Heart right ventricle (tissue), 16 donors: ENCODE results near the gene ZNF366. TPM values are rescaled to one million over a fixed set of nuclear protein-coding genes. Genes with fewer than 3 reads are reported as not detected.

Experiments
- ATAC-seq, 8 donors: fragments of 200-7000 bp; cut with Tn5 transposase; one replicate each; pipeline ENCODE4 v1.9.1; 2020; ENCODE audit warnings: mild to moderate bottlenecking in 8 of 8, moderate library complexity in 8 of 8, moderate number of reproducible peaks in 1 of 8
- DNase-seq, 2 donors: peaks; one replicate each; pipeline ENCODE4 v3.0.0-alpha.2; 2020
- H3K27ac ChIP-seq, 10 donors: fragments of 200-600 bp; sonication (generic) in 2 of 10; one replicate each; pipeline versions ENCODE4 v1.5.0 to v1.8.0; 2020 to 2022; ENCODE audit warnings: mild to moderate bottlenecking in 3 of 10
- H3K27me3 ChIP-seq, 7 donors: fragments of 200-600 bp; one replicate each; pipeline ENCODE4 v1.8.0; 2021 to 2022; ENCODE audit warnings: mild to moderate bottlenecking in 2 of 7
- H3K36me3 ChIP-seq, 9 donors: fragments of 200-600 bp; sonication (generic) in 1 of 9; one replicate each; pipeline versions ENCODE4 v1.5.0 to v1.8.0; 2020 to 2022; ENCODE audit warnings: mild to moderate bottlenecking in 2 of 9
- H3K4me1 ChIP-seq, 9 donors: fragments of 200-600 bp; sonication (generic) in 1 of 9; one replicate each; pipeline versions ENCODE4 v1.5.0 to v1.8.0; 2020 to 2022; ENCODE audit warnings: mild to moderate bottlenecking in 4 of 9
- H3K4me3 ChIP-seq, 10 donors: fragments of 200-600 bp; sonication (generic) in 2 of 10; one replicate each; pipeline versions ENCODE4 v1.5.0 to v1.8.0; 2020 to 2022; ENCODE audit warnings: mild to moderate bottlenecking in 7 of 10, moderate library complexity in 2 of 10
- H3K9me3 ChIP-seq, 11 donors: fragments of 200-600 bp in 10 of 11; sonication (generic) in 2 of 11; one replicate each; pipeline versions ENCODE4 v1.5.0 to v1.8.0; 2013 to 2022; ENCODE audit warnings: mild to moderate bottlenecking in 2 of 11, control low read depth in 1 of 11, moderate library complexity in 1 of 11
- CTCF ChIP-seq, 9 donors: fragments of 200-600 bp; sonication (generic) in 2 of 9; IDR thresholded peaks; one replicate each; pipeline versions ENCODE4 v1.5.0 to v1.8.0; 2021 to 2022; ENCODE audit warnings: antibody characterized with exemption in 9 of 9, mild to moderate bottlenecking in 5 of 9, moderate library complexity in 1 of 9
- WGBS, 2 donors: extraction: QIAGEN DNeasy Blood & Tissue Kit; methylation state at CpG; one replicate each; pipeline ENCODE4 v1.1.7; 2013; ENCODE audit warnings: inconsistent platforms in 1 of 2; 5-methylcytosine and 5-hydroxymethylcytosine counted together
- intact Hi-C, 10 donors: fragments of 100-400 bp; cut with DNase I; formaldehyde crosslinking; loops; one replicate each; pipeline versions ENCODE4 v1.11.1 to v1.14.2; 2022
- polyA plus RNA-seq, 2 donors: library from polyadenylated mRNA; stranded (reverse); fragments of 200-250 nt; gene quantifications; one replicate each; pipeline ENCODE4 v1.2.3, GENCODE V29; 2013
- total RNA-seq, 10 donors: library from RNA; stranded (reverse); fragmentation: NEBNext Ultra II Directional in 3 of 10; extraction: Animal tissue kit (Norgen Biotek cat#: 25700) in 3 of 10; gene quantifications; one replicate each; pipeline versions ENCODE4 v1.2.1 to v1.2.4, GENCODE V29; 2021 to 2023
- donor health status: Arrhythmogenic right ventricular cardiomyopathy.
- donor health status: ischemic (EF 13 %, LVEDD 7.1; RV severe dilation, severe dysfunction).
- donor health status: healthy with polysubstance abuse.
- donor health status: DM: no; HTN: yes; CAD: no.
- donor health status: DM: no; HTN: no; CAD: no.
- donor health status: ischemic (EF 25% LVEDD 6.9; RV normal size, moderate dysfunction).
- donor health status: ischemic (EF 25% LVEDD 5.7; RV mildly dilated, moderate dysfunction).
- donor health status: healthy.
- donor health status: DM: yes; HTN: yes; CAD: no.
- donor health status: Ischemic cardiomyopathy.
- donor health status: ischemic (EF 35%, LVEDD 5.7; RV mildly dilated, moderate dysfunction).
- donor health status: nonischemic (EF 11% LVEDD 7.7; RV severe dilation, severe dysfunction).
- donor health status: DM: yes; HTN: yes; CAD: no.
- donor health status: PGD.
- donor health status: ischemic (EF 29% LVEDD 5.4; RV normal size, mild dysfunction).
- donor health status: nonischemic (EF 23%, LVEDD 6.1; RV moderate dilation, normal function).

Gene ZNF366
- total and polyA plus RNA-seq, 12 donors, result 1.7 to 10.5 (median 5.2) TPM

DNA sequence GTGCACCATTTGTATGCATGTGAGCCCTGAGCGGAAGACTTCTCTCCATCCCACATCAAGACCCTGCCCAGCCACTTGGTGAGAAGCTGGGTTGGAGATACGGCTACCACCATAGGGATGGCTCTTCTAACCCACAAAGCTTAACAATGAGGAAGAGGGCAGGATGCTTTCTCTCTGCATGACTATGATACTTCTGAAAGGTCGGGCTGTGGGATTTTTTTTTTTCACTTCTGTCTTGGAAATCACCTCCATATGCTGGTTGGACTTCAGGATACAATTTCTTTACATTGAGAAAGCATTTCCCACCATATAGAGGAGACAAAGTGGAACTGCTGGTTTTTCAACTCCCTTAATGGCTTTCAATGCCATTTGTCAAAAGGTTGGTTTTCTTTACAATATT is 30.5 kb downstream of the ZNF366 start:
- Histone ChIP-seq H3K9me3 (no peaks in the 10 kb centered on the region), H3K36me3 (peaks cover 0 to 1% (median 0%) of the 10 kb centered on the region in 9 donors), H3K4me1 (peaks cover 0 to 48% (median 22%) of the 10 kb centered on the region in 9 donors), H3K4me3 (no peak overlapping the region), H3K27me3 (no peaks in the 10 kb centered on the region), H3K27ac (no peak overlapping the region)
- no peak for TF ChIP-seq CTCF (IDR thresholded peaks at IDR 0.05)
- intact Hi-C loops, result no loop called here
- no peak for ATAC-seq
- WGBS, 2 donors, result 90 to 92% methylated on average over 3 of the region's 3 CpGs
- no peak for DNase-seq

DNA sequence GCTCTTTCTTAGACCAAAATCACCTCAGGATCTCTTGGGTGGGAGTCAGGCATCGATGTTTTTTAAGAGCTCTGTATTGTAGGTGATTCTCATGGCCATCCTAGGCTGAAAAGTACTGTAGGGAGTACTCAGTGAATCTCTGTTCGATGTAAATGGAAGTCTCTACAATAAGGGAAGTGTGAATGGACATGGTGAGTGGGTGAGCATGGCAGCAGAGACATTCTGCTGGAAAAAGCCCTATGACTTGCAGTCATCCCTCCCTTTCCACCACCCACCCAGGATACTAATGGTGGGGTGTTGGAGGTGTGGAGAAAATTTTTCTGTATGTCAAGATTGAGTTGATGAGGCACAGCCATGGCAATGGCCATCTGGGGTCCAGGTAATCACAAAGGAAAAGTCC is 30.9 kb downstream of the ZNF366 start:
- ATAC-seq (no peak), DNase-seq (no peak)
- no peaks in the 10 kb centered on the region for H3K9me3 ChIP-seq
- intact Hi-C loops, result no loop called here
- no peaks in the 10 kb centered on the region for H3K36me3 ChIP-seq
- no peaks in the 10 kb centered on the region for H3K27me3 ChIP-seq
- no peak for TF ChIP-seq CTCF (IDR thresholded peaks at IDR 0.05)
- H3K27ac ChIP-seq, result no peak overlapping the region
- 93 to 96% methylated on average over 2 of the region's 2 CpGs for WGBS, 2 donors
- H3K4me1 ChIP-seq, result peaks cover 0 to 48% (median 22%) of the 10 kb centered on the region in 9 donors
- H3K4me3 ChIP-seq, result no peak overlapping the region

DNA sequence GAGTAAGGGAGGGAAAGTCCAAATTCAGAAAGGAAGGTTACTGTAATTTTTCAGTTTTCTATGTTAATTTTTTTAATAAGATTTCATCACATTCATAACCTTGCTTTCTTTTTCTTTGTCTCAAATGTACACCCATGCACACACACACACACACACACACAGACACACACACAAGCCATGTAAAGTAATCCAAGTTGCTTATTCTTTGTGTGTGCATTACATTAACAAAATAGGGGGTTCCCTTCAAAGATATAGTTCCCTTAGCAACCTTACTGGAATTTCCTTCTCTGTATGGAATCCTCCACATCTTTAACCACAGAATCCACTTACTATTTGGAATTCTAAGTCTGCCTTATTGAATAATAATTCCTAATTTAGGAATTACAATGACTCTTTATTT is 32.7 kb downstream of the ZNF366 start:
- H3K27ac ChIP-seq, result no peak overlapping the region
- ATAC-seq (no peak), DNase-seq (no peak)
- TF ChIP-seq CTCF (IDR thresholded peaks at IDR 0.05), result no peak
- no peaks in the 10 kb centered on the region for H3K27me3 ChIP-seq
- intact Hi-C loops, result no loop called here
- H3K36me3 ChIP-seq, result no peaks in the 10 kb centered on the region
- H3K4me1 ChIP-seq, result peaks cover 0 to 44% (median 20%) of the 10 kb centered on the region in 9 donors
- H3K4me3 ChIP-seq, result no peak overlapping the region
- H3K9me3 ChIP-seq, result no peaks in the 10 kb centered on the region

- H3K9me3 ChIP-seq, result no peaks in the 10 kb centered on the region
- no peak overlapping the region for H3K27ac ChIP-seq
- DNase-seq (no peak), ATAC-seq (no peak)
- no peak for TF ChIP-seq CTCF (IDR thresholded peaks at IDR 0.05)
- no peak overlapping the region for H3K4me3 ChIP-seq
- no peaks in the 10 kb centered on the region for H3K27me3 ChIP-seq
- WGBS, 2 donors, result 83 to 85% methylated on average over 1 of the region's 1 CpG
- H3K4me1 ChIP-seq, result peaks cover 0 to 47% (median 15%) of the 10 kb centered on the region in 9 donors
- no peaks in the 10 kb centered on the region for H3K36me3 ChIP-seq
- intact Hi-C loops, result no loop called here
Measured at GRCh38 chr5:72474046-72474500, 33.1 kb downstream of the ZNF366 start.
